Measurements from ENCODE around the gene UNC5A. TPM values are rescaled to one million over a fixed set of nuclear protein-coding genes. Genes with fewer than 3 reads are reported as not detected.
A peak's percentile ranks its signal among the peaks of the same experiment; 100 is the strongest.

Gene UNC5A
- total RNA-seq, 2 donors from 2014 or later, result not detected

GRCh38 chr5:176883700-176884570 is 73.6 kb downstream of the UNC5A start:
- H3K27ac Mint-ChIP-seq, result peak overlapping the region; percentile 63
- H3K27me3 Mint-ChIP-seq, result no peaks in the 10 kb centered on the region
- H3K4me1 Mint-ChIP-seq, result peaks cover 10% of the 10 kb centered on the region
- no peak for ATAC-seq (replicated peaks)
- no peaks in the 10 kb centered on the region for H3K9me3 Mint-ChIP-seq
- H3K4me3 Mint-ChIP-seq, result no peak overlapping the region
- no peaks in the 10 kb centered on the region for H3K36me3 Mint-ChIP-seq (ENCODE audit: low read depth)

- Mint-ChIP-seq H3K27ac (peak overlapping the region; percentile 63), H3K4me3 (no peak overlapping the region), H3K4me1 (peaks cover 10% of the 10 kb centered on the region), H3K9me3 (no peaks in the 10 kb centered on the region), H3K36me3 (ENCODE audit: low read depth) (no peaks in the 10 kb centered on the region), H3K27me3 (no peaks in the 10 kb centered on the region)
- no peak for ATAC-seq (replicated peaks)
Observed at GRCh38 chr5:176884571-176884890, 74.2 kb downstream of the UNC5A start.

GRCh38 chr5:176886336-176887251 is 76.2 kb downstream of the UNC5A start:
- no peak for ATAC-seq (replicated peaks)
- H3K36me3 Mint-ChIP-seq (ENCODE audit: low read depth), result no peaks in the 10 kb centered on the region
- no peak overlapping the region for H3K4me3 Mint-ChIP-seq
- H3K27me3 Mint-ChIP-seq, result peaks cover 2% of the 10 kb centered on the region
- H3K27ac Mint-ChIP-seq, result no peak overlapping the region
- H3K9me3 Mint-ChIP-seq, result no peaks in the 10 kb centered on the region
- H3K4me1 Mint-ChIP-seq, result peaks cover 10% of the 10 kb centered on the region

- Mint-ChIP-seq H3K27ac (no peak overlapping the region), H3K9me3 (no peaks in the 10 kb centered on the region), H3K27me3 (peaks cover 5% of the 10 kb centered on the region), H3K36me3 (ENCODE audit: low read depth) (no peaks in the 10 kb centered on the region), H3K4me1 (peaks cover 10% of the 10 kb centered on the region), H3K4me3 (no peak overlapping the region)
- no peak for ATAC-seq (replicated peaks)
Observed at GRCh38 chr5:176887252-176887849, 77.0 kb downstream of the UNC5A start.

GRCh38 chr5:176888016-176888864 is 77.9 kb downstream of the UNC5A start:
- peaks cover 10% of the 10 kb centered on the region for H3K4me1 Mint-ChIP-seq
- H3K36me3 Mint-ChIP-seq (ENCODE audit: low read depth), result no peaks in the 10 kb centered on the region
- peaks cover 5% of the 10 kb centered on the region for H3K27me3 Mint-ChIP-seq
- no peaks in the 10 kb centered on the region for H3K9me3 Mint-ChIP-seq
- no peak for ATAC-seq (replicated peaks)
- no peak overlapping the region for H3K4me3 Mint-ChIP-seq
- no peak overlapping the region for H3K27ac Mint-ChIP-seq

- no peak for ATAC-seq (replicated peaks)
- peaks cover 5% of the 10 kb centered on the region for H3K27me3 Mint-ChIP-seq
- no peak overlapping the region for H3K4me3 Mint-ChIP-seq
- no peaks in the 10 kb centered on the region for H3K36me3 Mint-ChIP-seq (ENCODE audit: low read depth)
- no peaks in the 10 kb centered on the region for H3K9me3 Mint-ChIP-seq
- no peak overlapping the region for H3K27ac Mint-ChIP-seq
- peaks cover 10% of the 10 kb centered on the region for H3K4me1 Mint-ChIP-seq
Observed at GRCh38 chr5:176888865-176889165, 78.5 kb downstream of the UNC5A start.

- Mint-ChIP-seq H3K36me3 (ENCODE audit: low read depth) (no peaks in the 10 kb centered on the region), H3K4me3 (no peak overlapping the region), H3K27me3 (peaks cover 5% of the 10 kb centered on the region), H3K27ac (no peak overlapping the region), H3K4me1 (peaks cover 4% of the 10 kb centered on the region), H3K9me3 (no peaks in the 10 kb centered on the region)
- no peak for ATAC-seq (replicated peaks)
Observed at GRCh38 chr5:176889321-176890280, 79.2 kb downstream of the UNC5A start.

- Mint-ChIP-seq H3K4me3 (no peak overlapping the region), H3K27ac (no peak overlapping the region), H3K27me3 (peaks cover 5% of the 10 kb centered on the region), H3K36me3 (ENCODE audit: low read depth) (no peaks in the 10 kb centered on the region), H3K4me1 (no peaks in the 10 kb centered on the region), H3K9me3 (no peaks in the 10 kb centered on the region)
- no peak for ATAC-seq (replicated peaks)
Observed at GRCh38 chr5:176890455-176891330, 80.3 kb downstream of the UNC5A start.

- no peaks in the 10 kb centered on the region for H3K9me3 Mint-ChIP-seq
- peaks cover 5% of the 10 kb centered on the region for H3K27me3 Mint-ChIP-seq
- ATAC-seq (replicated peaks), result no peak
- no peak overlapping the region for H3K27ac Mint-ChIP-seq
- no peak overlapping the region for H3K4me3 Mint-ChIP-seq
- no peaks in the 10 kb centered on the region for H3K36me3 Mint-ChIP-seq (ENCODE audit: low read depth)
- H3K4me1 Mint-ChIP-seq, result peaks cover 2% of the 10 kb centered on the region
Observed at GRCh38 chr5:176891331-176891958, 81.1 kb downstream of the UNC5A start.

GRCh38 chr5:176892663-176893062 is 82.3 kb downstream of the UNC5A start:
- Mint-ChIP-seq H3K27me3 (peaks cover 5% of the 10 kb centered on the region), H3K4me3 (no peak overlapping the region)

GRCh38 chr5:176894298-176894697 is 83.9 kb downstream of the UNC5A start:
- Mint-ChIP-seq H3K4me3 (no peak overlapping the region), H3K9me3 (no peaks in the 10 kb centered on the region), H3K36me3 (ENCODE audit: low read depth) (no peaks in the 10 kb centered on the region), H3K27me3 (peaks cover 5% of the 10 kb centered on the region), H3K27ac (no peak overlapping the region), H3K4me1 (peaks cover 7% of the 10 kb centered on the region)
- ATAC-seq (replicated peaks), result no peak

More at GRCh38 chr5:176892663-176893062, 82.3 kb downstream of the UNC5A start:
- no peak overlapping the region for H3K27ac Mint-ChIP-seq
- no peaks in the 10 kb centered on the region for H3K36me3 Mint-ChIP-seq (ENCODE audit: low read depth)
- no peak for ATAC-seq (replicated peaks)
- peaks cover 5% of the 10 kb centered on the region for H3K4me1 Mint-ChIP-seq
- H3K9me3 Mint-ChIP-seq, result no peaks in the 10 kb centered on the region

- Mint-ChIP-seq H3K27me3 (peaks cover 5% of the 10 kb centered on the region), H3K27ac (no peak overlapping the region), H3K36me3 (ENCODE audit: low read depth) (no peaks in the 10 kb centered on the region), H3K4me3 (no peak overlapping the region), H3K9me3 (no peaks in the 10 kb centered on the region), H3K4me1 (peaks cover 14% of the 10 kb centered on the region)
- ATAC-seq (replicated peaks), result no peak
Observed at GRCh38 chr5:176895831-176896230, 85.5 kb downstream of the UNC5A start.
